Kidney (tissue), 22 donors: ENCODE data around the gene TMCO5A. TPM values are rescaled to one million over a fixed set of nuclear protein-coding genes. Genes with fewer than 3 reads are reported as not detected.

Experiments
- DNase-seq, 5 donors: peaks; one replicate each; pipeline ENCODE4 v3.0.0-alpha.2; 2013 to 2020
- FAIRE-seq: peaks from 2 replicates; lab custom pipeline; 2012; peaks lifted over from hg19 to GRCh38; lab: Jason Lieb, UNC
- H3K27ac ChIP-seq, 2 donors: one replicate each; pipeline ENCODE4 v1.7.0; 2013; ENCODE audit warnings: low read depth in 2 of 2, low read length in 2 of 2, inconsistent platforms in 1 of 2
- H3K27me3 ChIP-seq: one replicate; pipeline ENCODE4 v1.7.1; 2013; ENCODE audit warnings: low read length, inconsistent platforms; ENCODE audit not compliant: control insufficient read depth, insufficient read depth
- H3K36me3 ChIP-seq, 3 donors: one replicate each; pipeline versions ENCODE4 v1.7.0 to v1.7.1; 2013; ENCODE audit warnings: low read length in 3 of 3, control low read depth in 1 of 3, inconsistent platforms in 1 of 3; ENCODE audit not compliant: insufficient read depth in 3 of 3, control insufficient read depth in 2 of 3
- H3K4me1 ChIP-seq, 3 donors: one replicate each; pipeline versions ENCODE4 v1.7.0 to v1.7.1; 2013; ENCODE audit warnings: low read length in 3 of 3, inconsistent platforms in 1 of 3, low read depth in 1 of 3; ENCODE audit not compliant: control insufficient read depth in 2 of 3, insufficient read depth in 2 of 3
- H3K4me3 ChIP-seq, 3 donors: one replicate each; pipeline versions ENCODE4 v1.7.0 to v1.8.1; 2013; ENCODE audit warnings: low read length in 3 of 3, control low read depth in 1 of 3, inconsistent platforms in 1 of 3
- H3K9ac ChIP-seq, 3 donors: one replicate each; pipeline versions ENCODE4 v1.7.0 to v1.7.1; 2013; ENCODE audit warnings: low read length in 3 of 3, control low read depth in 1 of 3, inconsistent platforms in 1 of 3
- H3K9me3 ChIP-seq, 3 donors: one replicate each; pipeline versions ENCODE4 v1.7.0 to v1.7.1; 2013; ENCODE audit warnings: low read length in 3 of 3, control low read depth in 1 of 3, inconsistent platforms in 1 of 3; ENCODE audit not compliant: control insufficient read depth in 2 of 3, insufficient read depth in 1 of 3
- CTCF ChIP-seq: IDR thresholded peaks from 3 replicates; pipeline ENCODE4 v1.5.1; 2012; ENCODE audit warnings: mild to moderate bottlenecking, moderate library complexity, borderline replicate concordance; ENCODE audit not compliant: insufficient read depth; ENCODE audit errors: extremely low read depth
- intact Hi-C: fragments of 100-400 bp; cut with DNase I; formaldehyde crosslinking; loops from one replicate; pipeline ENCODE4 v1.11.1; 2022
- long read RNA-seq, 10 donors: library from polyadenylated mRNA in 1 of 10; unstranded in 1 of 10; transcript quantifications; one replicate each; pipeline ENCODE4 v2.0.0 and lab custom pipeline, GENCODE V29; 2021 to 2026
- polyA plus RNA-seq: library from polyadenylated mRNA; stranded (reverse); fragments of 350-450 nt; fragmentation: Illumina TruSeq; extraction: RNeasy Lipid Tissue Mini Kit (QIAGEN cat#74804); gene quantifications from one replicate; pipeline ENCODE4 v1.2.3, GENCODE V29; 2014; ENCODE audit warnings: low read depth, low replicate concordance; ENCODE audit not compliant: insufficient read depth
- total RNA-seq: library from RNA; stranded (reverse); fragmentation: NEBNext Ultra II Directional; extraction: Animal tissue kit (Norgen Biotek cat#: 25700); gene quantifications from one replicate; pipeline ENCODE4 v1.2.1, GENCODE V29; 2021
- donor health status: control.
- donor health status: control.
- donor health status: control.
- donor health status: control.
- donor health status: control.
- donor health status: DM: yes; HTN: yes; CAD: no.
- donor health status: Normal renal cell carcinoma (clear cell type).

Gene TMCO5A
- not detected for total RNA-seq
- not detected for polyA plus RNA-seq
- long read RNA-seq, donor 1 = 0 reads
- long read RNA-seq, donor 2 = 0 reads
- long read RNA-seq, donor 3 = 0 reads
- long read RNA-seq, donor 4 = 0 reads
- long read RNA-seq, donor 5 = 0 reads
- long read RNA-seq, donor 6 = 0 reads
- long read RNA-seq, donor 7 = 0 reads
- long read RNA-seq, donor 8 = 0 reads
- long read RNA-seq, donor 9 = 0 reads
- long read RNA-seq, donor 10 = 0 reads

GRCh38 chr15:37934340-37934739 is at the start of gene TMCO5A:
Gene TMCO5A, plus strand, starts transcription at chr15:37934640. Its CDS starts 1,684 bp downstream, at chr15:37936324.
- FAIRE-seq = no peak

GRCh38 chr15:37885651-37886050 is 48.8 kb upstream of the TMCO5A start:
- Histone ChIP-seq H3K27me3 (no peaks in the 10 kb centered on the region), H3K27ac (no peak overlapping the region), H3K4me3 (no peak overlapping the region), H3K9me3 (no peaks in the 10 kb centered on the region), H3K4me1 (no peaks in the 10 kb centered on the region), H3K9ac (no peak overlapping the region), H3K36me3 (no peaks in the 10 kb centered on the region)
- FAIRE-seq (no peak), DNase-seq (no peak)
- no peak for TF ChIP-seq CTCF
- intact Hi-C loops = no loop called here

More at GRCh38 chr15:37934340-37934739, at the start of gene TMCO5A:
- no peak for DNase-seq
- no peaks in the 10 kb centered on the region for H3K27me3 ChIP-seq
- H3K9ac ChIP-seq = no peak within 1 kb of the TSS
- intact Hi-C loops = no loop called here
- no peak within 1 kb of the TSS for H3K4me3 ChIP-seq
- H3K4me1 ChIP-seq = no peaks in the 10 kb centered on the region
- H3K27ac ChIP-seq = no peak within 1 kb of the TSS
- no peak for TF ChIP-seq CTCF
- no peaks in the 10 kb centered on the region for H3K9me3 ChIP-seq
- no peaks in the 10 kb centered on the region for H3K36me3 ChIP-seq

GRCh38 chr15:37888356-37888755 is 46.1 kb upstream of the TMCO5A start:
- H3K27ac ChIP-seq = no peak overlapping the region
- intact Hi-C loops = no loop called here
- no peak for FAIRE-seq
- no peak overlapping the region for H3K4me3 ChIP-seq
- no peaks in the 10 kb centered on the region for H3K9me3 ChIP-seq
- no peak overlapping the region for H3K9ac ChIP-seq
- no peaks in the 10 kb centered on the region for H3K36me3 ChIP-seq
- no peak for DNase-seq
- H3K27me3 ChIP-seq = no peaks in the 10 kb centered on the region
- no peak for TF ChIP-seq CTCF
- no peaks in the 10 kb centered on the region for H3K4me1 ChIP-seq
